Measurements from ENCODE around the gene CSRNP3. TPM values are rescaled to one million over a fixed set of nuclear protein-coding genes. Genes with fewer than 3 reads are reported as not detected.

CSRNP3 gene
- total and polyA plus RNA-seq, 10 of the 15 experiments (the other 5 are each of a cell fraction or from before 2014, with no cell fraction given): 0.03 to 5.2 (median 0.11) TPM; not detected in 1

DNA sequence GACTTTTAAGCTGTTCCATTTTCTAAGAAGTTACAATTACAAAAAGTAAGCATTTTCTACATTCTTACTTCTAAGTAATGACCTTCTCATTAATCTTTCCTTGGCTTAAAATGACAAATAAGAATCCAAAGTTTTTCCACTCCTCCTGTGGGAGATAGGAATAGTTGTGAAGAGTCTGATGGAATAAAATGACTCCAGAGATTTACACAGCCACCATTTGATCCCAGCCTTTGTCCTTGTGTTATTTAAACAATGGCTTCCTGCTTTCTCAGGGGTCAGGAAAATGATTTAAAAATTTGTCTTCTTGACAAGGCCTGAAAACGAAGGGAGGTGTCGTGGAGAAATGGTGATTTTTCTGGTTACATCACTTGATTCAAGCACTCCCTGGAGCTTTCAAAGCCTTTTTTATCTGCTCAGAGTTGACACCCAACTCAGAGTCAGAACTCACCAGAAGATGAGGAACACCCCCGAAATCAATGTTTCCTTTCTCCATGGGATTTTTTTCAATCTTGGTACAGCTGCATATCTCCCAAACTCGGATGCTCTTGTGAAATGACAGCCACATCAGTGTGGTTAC lies 218.0 kb downstream of the CSRNP3 start:
- Histone ChIP-seq H3K27me3 (replicated peaks in 1 of 2; ENCODE audit: control insufficient read depth in 2 of 2, insufficient read depth in 2 of 2, low read length in 1 of 2) (no peaks in the 10 kb centered on the region), H3K27ac (ENCODE audit: control insufficient read depth, insufficient read depth) (no peak overlapping the region), H3K4me2 (ENCODE audit: control insufficient read depth, insufficient read depth) (no peak overlapping the region), H3K79me2 (ENCODE audit: control insufficient read depth, insufficient read depth, low read length) (no peaks in the 10 kb centered on the region), H3K9ac (ENCODE audit: control insufficient read depth, insufficient read depth, low read length) (no peak overlapping the region), H3K36me3 (ENCODE audit: control insufficient read depth in 2 of 2, insufficient read depth in 2 of 2, low read length in 1 of 2) (no peaks in the 10 kb centered on the region), H3K4me1 (ENCODE audit: control insufficient read depth, insufficient read depth, low read length) (no peaks in the 10 kb centered on the region), H4K20me1 (ENCODE audit: control insufficient read depth, insufficient read depth) (no peaks in the 10 kb centered on the region), H2AFZ (ENCODE audit: control insufficient read depth, low read depth, low read length) (no peak overlapping the region), H3K4me3 (no peak overlapping the region), H3K9me3 (replicated peaks; ENCODE audit: control insufficient read depth, insufficient read depth, low read length) (no peaks in the 10 kb centered on the region)
- CTCF ChIA-PET: interaction anchor here (1.1 to 1.5 kb wide), 2 partner anchors 9 to 128 kb away, joined by 3 to 5 read pairs; no protein-coding TSS in a partner anchor
- ATAC-seq (no peak), DNase-seq (ENCODE audit: low read depth, low spot score) (no peak), FAIRE-seq (no peak)
- SMC1A ChIA-PET (ENCODE audit: uncharacterized antibody, unreplicated experiment): interaction anchor here (0.9 to 6.8 kb wide), 7 partner anchors 9 to 154 kb away, joined by 3 to 31 read pairs (median 3); no protein-coding TSS in a partner anchor
- POLR2A ChIA-PET: no interaction called here
- RAD21 ChIA-PET (ENCODE audit: unreplicated experiment): interaction anchor here (0.7 kb wide), 1 partner anchor 20 kb away, joined by 3 read pairs; no protein-coding TSS in a partner anchor
- WGBS (ENCODE audit: insufficient coverage, insufficient replicate concordance, low lambda C conversion rate, missing lambda C conversion rate): 31% methylated on average over 4 of the region's 4 CpGs
- BruUV-seq (replicated peaks): no TSS peak
- intact Hi-C loops (cut with micrococcal nuclease; ENCODE audit: unreplicated experiment) (no loop called here), in situ Hi-C loops (cut with MboI) (no loop called here)
- TF ChIP-seq E2F4 (IDR thresholded peaks at IDR 0.05; ENCODE audit: low read depth, low read length) (no peak), MTA3 (IDR thresholded peaks at IDR 0.05; ENCODE audit: borderline replicate concordance, low read length) (no peak), NFYA (IDR thresholded peaks at IDR 0.05; ENCODE audit: borderline replicate concordance, low read depth, low read length) (no peak), CEBPB (IDR thresholded peaks at IDR 0.05; ENCODE audit: borderline replicate concordance in 1 of 2, low read depth in 2 of 2, low read length in 2 of 2) (no peak), GATAD2B (conservative IDR thresholded peaks at IDR 0.05; ENCODE audit: low read depth) (no peak), HDGF (IDR thresholded peaks at IDR 0.05) (no peak), CBX3 (IDR thresholded peaks at IDR 0.05; ENCODE audit: borderline replicate concordance, low read depth) (no peak), MTA2 (IDR thresholded peaks at IDR 0.05; ENCODE audit: low read depth) (no peak), SMC3 (IDR thresholded peaks at IDR 0.05; ENCODE audit: borderline replicate concordance, low read length) (no peak), BHLHE40 (IDR thresholded peaks at IDR 0.05; ENCODE audit: borderline replicate concordance in 1 of 2, low read depth in 2 of 2, low read length in 1 of 2) (no peak), ATF7 (IDR thresholded peaks at IDR 0.05; ENCODE audit: low read depth) (no peak), SIX5 (IDR thresholded peaks at IDR 0.05; ENCODE audit: low read depth, low read length, severe bottlenecking) (no peak), NFIC (IDR thresholded peaks at IDR 0.05; ENCODE audit: low read depth, low read length) (no peak), NBN (IDR thresholded peaks at IDR 0.05) (no peak), IRF4 (IDR thresholded peaks at IDR 0.05; ENCODE audit: low read depth, low read length) (no peak), EED (IDR thresholded peaks at IDR 0.05; ENCODE audit: low read depth) (no peak), ZNF622 (IDR thresholded peaks at IDR 0.05) (no peak)
- TF ChIP-seq, protein P1, sequence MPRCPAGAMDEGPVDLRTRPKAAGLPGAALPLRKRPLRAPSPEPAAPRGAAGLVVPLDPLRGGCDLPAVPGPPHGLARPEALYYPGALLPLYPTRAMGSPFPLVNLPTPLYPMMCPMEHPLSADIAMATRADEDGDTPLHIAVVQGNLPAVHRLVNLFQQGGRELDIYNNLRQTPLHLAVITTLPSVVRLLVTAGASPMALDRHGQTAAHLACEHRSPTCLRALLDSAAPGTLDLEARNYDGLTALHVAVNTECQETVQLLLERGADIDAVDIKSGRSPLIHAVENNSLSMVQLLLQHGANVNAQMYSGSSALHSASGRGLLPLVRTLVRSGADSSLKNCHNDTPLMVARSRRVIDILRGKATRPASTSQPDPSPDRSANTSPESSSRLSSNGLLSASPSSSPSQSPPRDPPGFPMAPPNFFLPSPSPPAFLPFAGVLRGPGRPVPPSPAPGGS (IDR thresholded peaks at IDR 0.05; ENCODE audit: borderline replicate concordance, insufficient read depth, low read depth, low read length, poor library complexity, severe bottlenecking): no peak
- TF ChIP-seq, protein P2, sequence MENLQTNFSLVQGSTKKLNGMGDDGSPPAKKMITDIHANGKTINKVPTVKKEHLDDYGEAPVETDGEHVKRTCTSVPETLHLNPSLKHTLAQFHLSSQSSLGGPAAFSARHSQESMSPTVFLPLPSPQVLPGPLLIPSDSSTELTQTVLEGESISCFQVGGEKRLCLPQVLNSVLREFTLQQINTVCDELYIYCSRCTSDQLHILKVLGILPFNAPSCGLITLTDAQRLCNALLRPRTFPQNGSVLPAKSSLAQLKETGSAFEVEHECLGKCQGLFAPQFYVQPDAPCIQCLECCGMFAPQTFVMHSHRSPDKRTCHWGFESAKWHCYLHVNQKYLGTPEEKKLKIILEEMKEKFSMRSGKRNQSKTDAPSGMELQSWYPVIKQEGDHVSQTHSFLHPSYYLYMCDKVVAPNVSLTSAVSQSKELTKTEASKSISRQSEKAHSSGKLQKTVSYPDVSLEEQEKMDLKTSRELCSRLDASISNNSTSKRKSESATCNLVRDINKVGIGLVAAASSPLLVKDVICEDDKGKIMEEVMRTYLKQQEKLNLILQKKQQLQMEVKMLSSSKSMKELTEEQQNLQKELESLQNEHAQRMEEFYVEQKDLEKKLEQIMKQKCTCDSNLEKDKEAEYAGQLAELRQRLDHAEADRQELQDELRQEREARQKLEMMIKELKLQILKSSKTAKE (IDR thresholded peaks at IDR 0.05; ENCODE audit: low read depth, poor library complexity, severe bottlenecking): no peak

All from GM12878 (cell line).